ENCODE data around the gene FBXO10.

Gene FBXO10

DNA sequence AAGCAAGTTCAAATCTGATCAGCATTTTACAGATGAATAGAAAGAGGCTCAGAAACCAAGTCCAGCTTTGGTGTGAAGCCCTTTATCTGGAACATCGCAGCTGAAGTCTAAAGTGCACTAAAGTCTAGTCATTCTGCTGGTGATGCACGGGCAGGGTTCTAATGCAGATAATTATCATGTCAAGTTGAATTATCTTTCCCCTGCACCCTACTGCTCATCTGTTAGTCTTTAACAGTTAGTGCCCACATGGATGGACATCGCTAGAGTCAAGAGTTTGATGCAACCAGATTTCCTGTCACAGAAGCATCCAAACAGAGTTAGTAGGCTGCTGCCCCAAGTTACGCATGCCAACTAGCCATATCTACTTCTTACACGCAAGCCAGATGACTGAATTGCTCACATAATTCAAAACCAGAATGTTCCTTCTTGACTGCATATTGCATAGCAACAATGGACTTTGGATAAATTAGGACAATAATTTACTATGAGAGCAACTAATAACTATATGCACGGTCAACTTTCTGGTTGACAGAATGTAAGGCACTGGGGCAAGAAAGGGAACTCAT lies 17.8 kb upstream of the FBXO10 start:
- DNase-seq (ENCODE audit: low read depth) = no peak

DNA sequence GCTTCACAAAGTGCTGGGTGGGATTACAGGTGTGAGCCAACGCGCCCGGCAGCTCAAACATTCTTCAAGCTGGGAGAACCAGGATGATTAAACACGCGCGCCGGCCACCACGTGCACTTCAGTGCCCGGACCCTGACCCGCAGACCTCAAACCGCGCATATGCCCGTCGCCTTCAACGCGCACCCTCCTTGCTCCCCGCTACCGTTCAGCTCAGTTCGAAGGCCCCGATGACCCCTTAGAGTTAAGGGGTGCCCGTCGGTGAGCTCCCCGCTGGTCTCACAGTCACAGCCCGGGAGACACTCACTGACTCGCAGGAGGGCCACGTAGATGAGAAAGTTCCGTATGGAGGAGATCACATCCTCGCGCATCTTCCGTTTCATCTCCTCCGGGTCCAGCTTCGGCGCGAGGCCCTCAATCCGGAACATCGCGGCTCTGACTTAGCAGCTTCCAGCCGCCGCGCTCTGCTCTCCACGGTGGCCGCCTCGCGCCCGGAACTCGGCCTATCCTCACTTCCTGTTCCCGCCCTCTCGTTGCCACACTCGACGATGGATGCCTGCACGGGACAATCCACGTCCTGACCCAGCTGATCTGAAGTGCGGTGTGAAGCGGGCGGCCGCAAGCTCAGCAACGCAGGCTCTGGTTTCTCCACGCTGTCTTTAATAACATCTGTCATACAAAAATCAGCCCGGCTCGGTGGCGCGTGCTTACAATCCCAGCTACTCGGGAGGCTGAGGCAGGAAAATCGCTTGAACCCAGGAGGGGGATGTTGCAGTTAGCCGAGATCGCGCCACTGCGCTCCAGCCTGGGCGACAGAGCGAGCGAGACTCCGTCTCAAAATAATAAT lies 16.1 kb upstream of the FBXO10 start, which contains the start of gene TOMM5:
Gene TOMM5 (minus strand): TSS at position 490 of the 844 bp plus-strand sequence. CDS start 65 bp downstream, at position 425.
- DNase-seq (ENCODE audit: low read depth) = peak; percentile 81

DNA sequence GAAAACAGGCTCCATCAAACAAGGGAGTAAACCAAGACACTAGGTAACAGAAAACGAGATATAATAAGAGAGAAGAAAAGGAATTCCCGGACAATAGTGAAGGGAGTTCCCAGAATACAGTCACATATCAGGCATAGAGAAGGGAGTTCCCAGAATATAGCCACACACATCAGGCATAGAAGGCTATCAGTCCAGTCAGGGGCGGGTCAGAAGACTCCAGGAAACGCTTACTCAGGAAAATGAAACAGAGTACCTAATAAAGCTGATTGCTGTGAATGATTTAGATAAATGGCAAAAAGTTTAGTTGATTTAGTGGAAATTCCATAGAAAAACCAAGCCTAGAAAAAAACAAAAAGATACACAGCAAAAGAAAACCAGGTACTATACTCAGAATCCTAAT lies 11.3 kb upstream of the FBXO10 start:
- DNase-seq (ENCODE audit: low read depth) = no peak

DNA sequence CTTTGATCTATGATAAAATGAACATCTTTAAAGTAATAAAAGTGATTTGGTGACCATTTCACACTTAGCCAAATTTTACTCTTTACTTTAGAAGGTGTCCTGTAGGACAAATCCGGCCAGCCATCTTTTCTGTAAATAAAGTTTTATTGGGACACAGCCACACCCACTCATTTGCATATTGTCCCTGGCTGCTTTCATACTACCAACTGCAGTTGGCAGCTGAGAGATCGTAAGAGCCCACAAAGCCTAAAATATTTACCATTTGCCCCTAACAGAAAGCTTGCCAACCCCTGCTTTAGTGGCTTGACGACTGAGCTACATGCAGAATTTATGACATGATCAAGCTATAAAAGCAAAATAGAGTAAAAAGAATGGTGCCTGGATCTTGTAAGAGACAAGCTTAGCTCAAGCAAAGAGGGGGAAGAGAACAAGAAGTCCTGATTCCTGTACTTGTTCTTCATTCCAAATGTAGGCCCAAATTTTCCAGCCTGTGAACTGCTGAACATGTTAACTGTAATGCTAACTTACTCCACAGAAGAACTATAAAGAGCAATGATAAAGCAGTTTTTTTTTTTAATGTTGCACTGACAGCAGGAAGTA lies 7.4 kb upstream of the FBXO10 start:
- DNase-seq (ENCODE audit: low read depth) = no peak

DNA sequence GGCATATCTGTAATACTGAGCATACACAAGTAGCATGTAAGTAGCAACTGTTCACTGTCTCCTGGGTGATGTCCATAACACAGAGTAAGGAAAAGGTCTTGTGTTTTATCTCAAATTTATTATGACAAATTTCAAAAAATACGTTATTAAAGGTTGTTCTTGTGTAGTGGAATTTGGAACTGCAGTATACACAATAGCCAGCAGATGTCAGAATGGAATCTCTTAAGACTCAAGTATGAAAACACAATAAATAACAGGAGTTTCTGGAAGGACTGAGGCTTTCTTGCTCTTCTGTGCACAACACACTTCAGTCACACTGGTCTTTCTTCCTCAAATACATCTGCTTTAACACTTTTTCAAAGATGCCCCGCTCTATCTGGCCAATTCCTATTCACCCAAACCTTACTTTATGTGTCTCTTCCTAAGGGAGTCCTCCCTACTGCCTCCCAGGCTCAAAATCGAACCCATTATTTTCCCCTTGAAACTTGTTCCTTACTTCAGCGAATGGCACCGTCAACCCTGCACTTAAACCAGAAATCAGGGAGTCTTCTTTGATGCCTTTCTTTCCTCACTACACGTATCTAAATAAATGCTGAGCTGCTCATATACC lies 6.5 kb upstream of the FBXO10 start:
- DNase-seq (ENCODE audit: low read depth) = no peak

DNA sequence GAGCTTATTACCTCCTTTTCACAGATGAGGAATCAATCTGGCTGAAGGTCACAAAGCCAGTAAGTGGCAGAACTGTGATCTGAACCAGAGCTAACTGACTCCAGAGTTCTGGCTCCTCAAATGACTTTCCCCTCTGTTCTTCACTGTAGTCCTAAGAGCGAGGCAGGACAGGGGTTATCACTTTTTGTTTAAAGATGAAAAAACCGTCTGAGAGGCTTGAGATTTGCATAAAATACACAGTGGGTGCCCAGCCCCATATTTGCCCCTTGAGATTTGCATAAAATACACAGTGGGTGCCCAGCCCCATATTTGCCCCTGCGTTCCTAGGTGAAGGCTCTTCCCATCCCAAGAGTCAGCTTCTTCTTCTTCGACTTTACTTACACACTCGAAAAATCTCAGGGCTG lies 667 bp downstream of the FBXO10 start:
- no peak for DNase-seq (ENCODE audit: low read depth)

DNA sequence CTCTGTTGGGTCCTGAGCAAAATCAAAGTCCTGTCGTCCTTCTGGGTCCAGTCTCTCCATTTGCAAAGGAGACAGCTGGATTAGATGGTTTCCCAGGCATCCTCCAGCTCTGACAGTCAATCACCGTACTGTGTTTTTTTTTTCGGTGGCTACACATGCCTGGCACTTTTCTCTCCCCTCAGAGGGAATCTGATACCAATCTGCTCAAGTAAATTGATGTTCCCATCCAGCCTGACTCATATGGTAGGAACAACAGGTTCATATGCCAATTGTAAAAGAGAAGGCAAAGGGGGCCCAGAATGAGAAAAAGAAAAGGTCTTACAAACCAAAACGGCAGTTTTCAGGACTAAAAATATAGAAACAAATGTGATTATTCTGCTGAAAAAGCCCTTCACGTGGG lies 1.2 kb downstream of the FBXO10 start:
- DNase-seq (ENCODE audit: low read depth) = no peak

DNA sequence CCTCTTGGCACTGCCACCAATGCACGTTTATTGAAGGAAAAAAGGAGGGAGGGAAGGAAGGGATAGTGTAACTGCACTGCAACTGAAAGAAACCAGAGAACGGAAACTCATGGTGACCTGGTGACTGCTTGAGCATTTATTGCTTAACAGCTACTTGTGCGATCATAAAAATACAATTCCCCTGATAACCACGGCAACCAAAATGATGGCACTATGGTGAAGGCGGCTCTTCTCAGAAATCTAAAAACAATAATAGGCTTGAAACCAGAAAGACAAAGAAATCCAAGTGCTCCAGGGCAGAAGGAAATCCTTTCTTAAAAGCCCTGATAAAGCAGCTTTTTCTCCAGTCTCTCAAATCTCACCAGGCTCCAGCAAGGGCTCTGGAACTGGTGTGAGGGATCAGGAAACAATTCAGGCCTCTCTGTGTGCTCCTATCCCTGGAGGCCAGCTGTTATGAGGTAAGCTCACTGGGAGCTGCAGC lies 1.9 kb downstream of the FBXO10 start:
- DNase-seq (ENCODE audit: low read depth) = no peak

DNA sequence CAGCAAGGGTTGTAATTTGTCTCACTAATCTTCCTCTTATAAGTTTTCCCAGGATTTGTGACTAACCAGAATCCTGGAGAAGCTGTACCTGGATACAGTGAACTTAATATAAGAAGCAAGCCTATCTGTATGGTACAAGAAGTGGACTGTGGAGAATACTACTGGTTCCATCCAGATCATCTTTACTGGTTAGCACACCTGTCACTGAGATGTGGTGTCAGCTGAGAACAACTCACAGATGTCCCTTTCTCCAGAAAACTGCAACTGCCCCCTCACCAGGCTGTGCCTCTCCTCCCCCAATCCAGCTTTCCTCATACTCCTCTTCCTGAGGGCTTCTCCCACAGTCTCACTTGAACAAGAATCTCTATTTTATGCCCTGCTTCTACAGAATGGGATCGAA lies 4.9 kb downstream of the FBXO10 start:
- DNase-seq (ENCODE audit: low read depth) = no peak

DNA sequence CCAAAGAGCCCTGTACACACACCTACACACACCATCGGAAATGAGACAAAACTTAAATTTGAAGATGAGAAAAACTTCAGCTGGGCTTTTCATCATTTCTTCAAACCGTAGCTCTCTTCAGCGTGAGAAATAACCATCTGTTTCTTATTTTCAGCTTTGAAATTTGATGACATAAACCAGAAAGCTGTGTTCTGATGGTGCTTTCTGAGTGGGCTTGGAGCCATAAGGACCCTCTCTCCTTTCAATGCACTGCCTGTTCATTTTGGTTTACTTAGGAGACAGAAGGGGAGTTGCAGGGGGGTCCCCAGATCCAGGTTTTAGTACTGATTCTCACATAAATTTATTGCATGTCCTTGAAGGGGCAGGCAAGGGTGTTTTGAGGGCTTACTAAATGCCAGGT lies 9.5 kb downstream of the FBXO10 start:
- no peak for DNase-seq (ENCODE audit: low read depth)

DNA sequence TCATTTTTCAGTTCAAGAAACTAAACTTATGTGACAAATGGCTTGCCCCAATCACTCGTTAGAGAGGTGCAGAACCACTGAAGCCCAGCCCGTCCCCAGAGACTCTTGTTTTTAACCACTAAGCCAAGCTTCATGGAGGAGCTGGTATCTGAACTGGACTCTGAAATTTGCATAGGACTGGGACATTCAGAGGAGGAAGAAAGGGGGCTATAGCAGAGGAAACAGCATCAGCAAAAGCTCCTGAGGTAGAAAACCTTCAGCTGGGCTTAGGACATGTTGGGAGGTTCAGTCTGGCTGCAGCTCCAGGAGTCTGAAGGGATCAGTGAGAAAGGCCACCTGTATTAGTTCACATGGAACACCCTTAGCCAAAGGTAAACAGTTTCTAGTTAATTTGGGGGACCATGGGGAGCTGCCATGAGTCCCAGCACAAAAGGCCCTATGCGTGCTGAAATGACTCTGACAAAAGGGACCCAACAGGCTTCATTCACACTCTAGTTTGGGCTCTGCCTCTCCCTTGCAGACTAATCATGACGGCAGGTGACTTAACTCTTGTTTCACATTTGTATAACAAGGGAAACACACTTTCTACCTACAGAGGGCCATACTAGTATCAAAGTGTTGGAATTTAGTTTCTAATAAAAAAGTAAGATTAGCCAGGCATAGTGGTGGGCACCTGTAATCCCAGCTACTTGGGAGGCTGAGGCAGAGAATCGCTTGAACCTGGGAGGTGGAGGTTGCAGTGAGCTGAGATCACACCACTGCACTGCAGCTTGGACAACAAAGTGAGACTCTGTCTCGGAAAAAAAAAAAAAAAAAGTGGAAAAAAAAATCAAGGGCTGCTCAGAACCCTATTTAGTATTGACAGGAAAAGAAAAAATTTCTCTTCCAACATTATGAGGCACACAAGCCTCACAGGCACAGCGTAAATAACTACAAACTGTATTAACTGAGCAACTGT lies 10.2 kb downstream of the FBXO10 start:
- DNase-seq (ENCODE audit: low read depth) = no peak

DNA sequence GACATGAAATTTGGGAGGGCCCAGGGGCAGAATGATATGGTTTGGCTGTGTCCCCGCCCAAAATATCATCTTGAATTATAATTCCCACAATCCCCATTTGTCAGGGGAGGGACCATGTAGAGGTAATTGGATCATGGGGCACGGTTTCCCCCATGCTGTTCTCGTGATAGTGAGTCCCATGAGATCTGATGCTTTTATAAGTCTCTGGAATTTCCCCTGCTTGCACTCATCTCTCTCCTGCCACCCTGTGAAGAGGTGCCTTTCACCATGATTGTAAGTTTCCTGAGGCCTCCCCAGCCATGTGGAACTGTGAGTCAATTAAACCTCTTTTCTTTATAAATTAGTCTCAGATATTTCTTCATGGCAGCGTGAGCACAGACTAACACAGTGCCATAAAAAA lies 11.3 kb downstream of the FBXO10 start:
- DNase-seq (ENCODE audit: low read depth) = no peak

DNA sequence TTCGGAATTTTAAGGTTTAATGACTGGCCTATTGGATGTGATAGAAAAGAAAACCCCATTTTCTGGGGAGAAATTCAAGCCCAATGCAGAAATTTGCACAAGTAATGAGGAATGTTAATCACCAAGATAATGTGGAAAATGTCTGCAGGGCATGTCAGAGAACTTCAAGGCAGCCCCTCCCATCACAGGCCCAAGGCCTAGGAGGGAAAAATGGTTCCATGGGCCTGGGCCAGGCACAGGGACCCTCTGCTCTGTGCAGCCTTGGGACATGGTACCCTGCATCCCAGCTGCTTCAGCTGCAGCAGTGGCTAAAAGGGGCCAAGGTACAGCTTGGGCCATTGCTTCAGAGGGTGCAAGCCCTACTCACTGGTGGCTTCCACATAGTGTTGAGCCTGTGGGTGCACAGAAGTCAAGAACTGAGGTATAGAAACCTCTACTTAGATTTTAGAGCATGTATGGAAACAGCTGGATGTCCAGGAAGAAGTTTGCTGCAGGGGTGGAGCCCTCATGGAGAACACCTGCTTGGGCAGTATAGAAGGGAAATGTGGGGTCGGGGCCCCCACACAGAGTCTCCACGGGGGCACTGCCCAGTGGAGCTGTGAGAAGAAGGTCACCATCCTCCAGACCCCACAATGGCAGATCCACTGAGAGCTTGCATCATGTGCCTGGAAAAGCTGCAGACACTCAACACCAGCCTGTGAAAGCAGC lies 12.2 kb downstream of the FBXO10 start:
- no peak for DNase-seq (ENCODE audit: low read depth)

DNA sequence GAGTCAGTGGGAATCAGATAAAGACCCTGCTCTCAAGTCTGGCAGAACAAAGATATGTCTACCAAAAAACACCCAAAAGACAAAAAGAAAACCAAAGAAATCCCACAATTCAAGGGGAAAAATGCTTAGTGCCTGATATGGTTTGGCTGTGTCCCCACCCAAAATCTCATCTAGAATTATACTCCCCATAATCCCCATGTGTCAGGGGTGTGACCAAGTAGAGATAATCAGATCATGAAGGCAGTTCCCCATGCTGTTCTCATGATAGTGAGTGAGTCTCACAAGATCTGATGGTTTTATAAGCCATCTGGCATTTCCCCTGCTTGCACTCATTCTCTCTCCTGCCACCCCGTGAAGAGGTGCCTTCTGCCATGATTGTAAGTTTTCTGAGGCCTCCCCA lies 13.4 kb downstream of the FBXO10 start:
- DNase-seq (ENCODE audit: low read depth) = no peak

DNA sequence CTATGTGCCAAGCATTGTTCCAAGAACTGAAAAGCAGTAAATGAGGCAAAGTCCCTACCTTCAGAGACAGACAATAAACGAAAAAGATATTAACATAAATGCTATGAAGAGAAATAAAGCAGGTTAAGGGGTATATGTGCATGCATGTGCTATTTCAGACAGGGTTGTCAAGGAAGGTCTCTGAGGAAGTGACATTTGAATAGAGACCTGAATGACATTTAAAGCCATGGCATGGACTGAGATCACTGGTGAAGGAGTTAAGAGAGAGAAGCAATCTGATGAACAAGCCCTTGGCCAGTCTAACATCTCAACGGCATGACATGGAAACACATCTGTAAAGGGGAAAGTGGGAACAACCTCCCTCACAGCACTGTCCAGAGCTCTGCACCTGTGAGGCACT lies 14.5 kb downstream of the FBXO10 start:
- DNase-seq (ENCODE audit: low read depth) = no peak

DNA sequence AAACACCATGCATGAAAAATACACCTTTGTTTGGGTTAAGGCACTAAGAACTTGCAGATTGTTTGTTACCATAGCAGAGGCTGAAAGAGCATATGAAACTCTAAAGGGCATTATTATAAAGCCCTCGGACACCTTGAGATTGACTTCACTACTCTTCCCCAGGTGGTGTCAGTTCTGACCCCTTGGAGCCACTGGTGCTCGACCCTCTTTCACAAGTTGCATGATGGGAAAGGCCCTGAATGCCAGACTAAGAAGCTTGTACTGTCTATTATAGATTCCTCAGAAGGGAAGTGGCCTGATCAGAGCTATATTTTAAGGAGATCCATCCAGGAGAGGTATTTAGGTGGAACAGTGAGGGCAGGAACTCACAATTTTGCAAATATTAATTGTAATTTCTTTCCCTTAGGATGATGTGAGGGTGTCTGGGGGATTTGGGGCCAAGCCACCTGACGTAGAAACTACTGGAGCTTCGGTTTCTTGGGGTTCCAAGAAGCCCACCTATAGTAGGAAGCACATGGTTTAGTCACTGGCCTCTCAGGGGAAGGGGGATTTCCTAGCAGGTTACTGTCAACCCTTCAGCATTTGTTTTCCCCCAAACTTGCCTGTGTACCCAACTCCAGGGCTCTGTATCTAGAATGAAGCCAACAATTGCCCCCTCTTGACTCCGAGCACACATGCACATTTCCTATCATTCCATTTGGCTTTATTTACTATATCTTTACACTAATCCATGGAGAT lies 16.2 kb downstream of the FBXO10 start:
- no peak for DNase-seq (ENCODE audit: low read depth)

DNA sequence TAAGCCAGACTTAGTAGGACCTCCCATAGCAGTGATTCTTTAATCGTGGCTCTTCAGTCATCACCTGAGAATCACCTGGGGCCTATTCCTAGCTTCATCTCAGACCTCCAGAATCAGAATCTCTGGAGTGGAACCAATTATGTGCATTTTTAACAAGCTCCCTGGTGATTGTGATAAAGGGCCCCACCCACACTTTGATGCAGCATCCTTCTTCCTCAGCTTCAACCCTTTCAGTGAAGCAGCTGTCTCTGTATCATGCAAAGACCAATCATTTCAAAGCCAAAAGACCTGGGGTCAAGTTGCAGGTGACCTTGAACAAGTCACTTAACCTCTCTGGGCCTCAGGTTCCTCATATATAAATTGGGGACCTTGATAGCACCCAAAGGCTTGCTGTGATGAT lies 17.1 kb downstream of the FBXO10 start:
- no peak for DNase-seq (ENCODE audit: low read depth)

DNA sequence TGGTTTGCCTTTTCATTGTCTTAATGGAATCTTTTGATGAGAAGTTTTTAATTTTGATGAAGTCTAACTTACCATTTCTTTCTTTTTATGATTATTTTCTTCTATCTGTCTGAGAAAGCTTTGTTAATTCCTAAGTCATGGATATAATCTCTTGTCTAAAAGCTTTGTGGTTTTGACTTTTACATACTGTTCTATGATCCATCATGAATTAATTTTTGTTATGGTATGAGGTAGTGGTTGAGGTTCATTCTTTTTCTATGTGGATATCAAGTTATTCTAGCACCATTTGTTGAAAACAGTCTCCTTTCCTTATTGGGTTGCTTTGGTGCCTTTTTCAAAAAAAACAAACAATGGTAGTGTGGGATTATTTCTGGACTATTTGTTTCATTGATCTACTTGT lies 20.4 kb downstream of the FBXO10 start:
- no peak for DNase-seq (ENCODE audit: low read depth)

DNA sequence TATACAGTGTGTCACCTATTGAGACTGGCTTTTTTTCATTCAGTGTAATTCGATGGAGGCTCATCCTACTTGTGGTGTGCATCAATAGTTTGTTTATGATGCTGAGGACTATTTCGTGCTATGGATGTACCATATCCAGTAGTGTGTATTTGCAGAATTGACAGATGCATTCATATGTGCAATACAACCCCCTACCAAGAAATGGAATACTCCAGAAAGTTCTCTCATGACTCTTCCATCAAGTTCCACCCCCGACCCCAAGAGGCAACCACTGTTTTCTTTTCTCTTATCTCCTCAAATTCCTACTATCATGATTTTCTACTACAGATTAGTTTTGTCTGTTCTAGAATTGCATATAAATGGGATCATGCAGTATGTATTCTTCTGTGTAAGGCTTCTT lies 21.9 kb downstream of the FBXO10 start:
- DNase-seq (ENCODE audit: low read depth) = no peak

DNA sequence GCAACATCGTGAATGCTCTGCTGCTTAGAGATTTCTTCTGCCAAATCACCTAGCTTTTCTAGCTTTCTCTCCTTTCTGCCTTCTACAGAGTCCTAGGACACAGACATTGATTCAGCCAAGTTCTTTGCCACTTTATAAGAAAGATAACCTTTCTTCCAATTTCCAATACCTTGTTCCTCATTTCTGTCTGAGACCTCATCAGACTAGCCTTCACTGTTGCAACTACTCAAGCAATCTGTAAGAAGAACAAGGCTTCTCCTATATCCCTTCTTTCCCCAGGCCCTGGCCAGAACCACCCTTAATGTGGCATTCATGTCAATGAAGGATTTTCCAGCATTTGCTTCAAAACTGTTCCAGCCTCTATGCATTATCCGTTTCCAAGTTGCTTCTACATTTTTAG lies 24.3 kb downstream of the FBXO10 start:
- DNase-seq (ENCODE audit: low read depth) = no peak
